ENCODE measurements around the gene KCNG4. TPM values are rescaled to one million over a fixed set of nuclear protein-coding genes. Genes with fewer than 3 reads are reported as not detected.

The KCNG4 gene
- total and polyA plus RNA-seq, 10 of the 15 experiments (the other 5 are each of a cell fraction or from before 2014, with no cell fraction given) = not detected

- in situ Hi-C loops (cut with MboI) (no loop called here), intact Hi-C loops (cut with micrococcal nuclease; ENCODE audit: unreplicated experiment) (no loop called here)
- Histone ChIP-seq H4K20me1 (ENCODE audit: control insufficient read depth, insufficient read depth) (no peaks in the 10 kb centered on the region), H2AFZ (ENCODE audit: control insufficient read depth, low read depth, low read length) (no peak overlapping the region), H3K79me2 (ENCODE audit: control insufficient read depth, insufficient read depth, low read length) (no peaks in the 10 kb centered on the region), H3K27ac (ENCODE audit: control insufficient read depth, insufficient read depth) (no peak overlapping the region), H3K36me3 (ENCODE audit: control insufficient read depth in 2 of 2, insufficient read depth in 2 of 2, low read length in 1 of 2) (no peaks in the 10 kb centered on the region), H3K4me1 (ENCODE audit: control insufficient read depth, insufficient read depth, low read length) (no peaks in the 10 kb centered on the region), H3K27me3 (replicated peaks in 1 of 2; ENCODE audit: control insufficient read depth in 2 of 2, insufficient read depth in 2 of 2, low read length in 1 of 2) (peaks cover 0 to 1% of the 10 kb centered on the region in 2 experiments; a peak in 2 of 4 replicates), H3K9ac (ENCODE audit: control insufficient read depth, insufficient read depth, low read length) (no peak overlapping the region), H3K4me3 (no peak overlapping the region), H3K4me2 (ENCODE audit: control insufficient read depth, insufficient read depth) (no peak overlapping the region), H3K9me3 (replicated peaks; ENCODE audit: control insufficient read depth, insufficient read depth, low read length) (no peaks in the 10 kb centered on the region)
- no TSS peak for BruUV-seq (replicated peaks)
- TF ChIP-seq EP300 (IDR thresholded peaks at IDR 0.05; ENCODE audit: borderline replicate concordance in 1 of 2, control insufficient read depth in 1 of 2, low read depth in 2 of 2, low read length in 2 of 2) (no peak), HCFC1 (IDR thresholded peaks at IDR 0.05; ENCODE audit: low read length) (no peak), ZNF274 (IDR thresholded peaks at IDR 0.05; ENCODE audit: insufficient read depth, insufficient read length) (no peak), ATF7 (IDR thresholded peaks at IDR 0.05; ENCODE audit: low read depth) (no peak), NRF1 (conservative IDR thresholded peaks at IDR 0.05; ENCODE audit: low read depth, low read length) (no peak), CBX3 (IDR thresholded peaks at IDR 0.05; ENCODE audit: borderline replicate concordance, low read depth) (no peak), IRF4 (IDR thresholded peaks at IDR 0.05; ENCODE audit: low read depth, low read length) (no peak), ZBTB40 (IDR thresholded peaks at IDR 0.05; ENCODE audit: borderline replicate concordance) (no peak), FOS (IDR thresholded peaks at IDR 0.05; ENCODE audit: borderline replicate concordance, extremely low read depth, insufficient read length) (no peak)
- ChIA-PET SMC1A (ENCODE audit: uncharacterized antibody, unreplicated experiment) (no interaction called here), CTCF (interaction anchor here (0.6 kb wide), 1 partner anchor 501 kb away, joined by 3 read pairs; no protein-coding TSS in a partner anchor), RAD21 (ENCODE audit: unreplicated experiment) (no interaction called here), POLR2A (no interaction called here)
- ATAC-seq (no peak), FAIRE-seq (no peak), DNase-seq (ENCODE audit: low read depth, low spot score) (no peak)
- 26% methylated on average over 7 of the region's 7 CpGs for WGBS (ENCODE audit: insufficient coverage, insufficient replicate concordance, low lambda C conversion rate, missing lambda C conversion rate)
Measured at GRCh38 chr16:84225571-84225970, 14.2 kb downstream of the KCNG4 start.

Measured in GM12878 (cell line).